GM12865 (cell line): ENCODE data around the gene CD99.

Experiments used
- DNase-seq: peaks from one replicate; pipeline ENCODE4 v3.0.0; 2010; ENCODE audit warnings: low read depth
- H3K4me3 ChIP-seq: 2 replicates; pipeline ENCODE4 v1.5.1; 2011; ENCODE audit warnings: mild to moderate bottlenecking, low read depth, low read length, control low read depth
- TF ChIP-seq, protein P1 (sequence below): IDR thresholded peaks from 2 replicates; pipeline ENCODE4 v1.5.1; 2011; ENCODE audit warnings: low read length, control low read depth, low read depth, inconsistent platforms; ENCODE audit not compliant: insufficient read depth; ENCODE audit errors: missing control alignments

CD99 gene

DNA sequence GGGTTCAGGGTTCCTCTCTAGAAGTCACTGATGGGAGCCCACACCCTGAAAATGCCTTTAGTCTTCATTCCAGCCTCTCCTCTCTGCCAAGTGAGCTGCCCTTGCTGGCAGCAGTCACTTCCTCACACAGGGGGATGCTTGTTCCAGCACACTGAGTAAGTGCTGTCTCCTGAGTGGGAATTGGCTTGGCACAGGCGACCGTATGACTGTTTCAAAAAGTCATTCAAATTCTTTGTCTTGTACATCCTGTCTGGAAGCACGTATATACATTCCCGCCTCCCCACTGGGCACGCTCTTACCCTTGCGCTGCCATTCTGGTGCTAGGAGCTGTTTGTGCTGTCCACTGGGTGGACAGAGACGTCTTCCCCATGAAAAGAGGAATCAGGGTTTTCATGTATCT is 40.2 kb upstream of the CD99 start:
- no peak overlapping the region for H3K4me3 ChIP-seq
- no peak for DNase-seq
- TF ChIP-seq, protein P1, sequence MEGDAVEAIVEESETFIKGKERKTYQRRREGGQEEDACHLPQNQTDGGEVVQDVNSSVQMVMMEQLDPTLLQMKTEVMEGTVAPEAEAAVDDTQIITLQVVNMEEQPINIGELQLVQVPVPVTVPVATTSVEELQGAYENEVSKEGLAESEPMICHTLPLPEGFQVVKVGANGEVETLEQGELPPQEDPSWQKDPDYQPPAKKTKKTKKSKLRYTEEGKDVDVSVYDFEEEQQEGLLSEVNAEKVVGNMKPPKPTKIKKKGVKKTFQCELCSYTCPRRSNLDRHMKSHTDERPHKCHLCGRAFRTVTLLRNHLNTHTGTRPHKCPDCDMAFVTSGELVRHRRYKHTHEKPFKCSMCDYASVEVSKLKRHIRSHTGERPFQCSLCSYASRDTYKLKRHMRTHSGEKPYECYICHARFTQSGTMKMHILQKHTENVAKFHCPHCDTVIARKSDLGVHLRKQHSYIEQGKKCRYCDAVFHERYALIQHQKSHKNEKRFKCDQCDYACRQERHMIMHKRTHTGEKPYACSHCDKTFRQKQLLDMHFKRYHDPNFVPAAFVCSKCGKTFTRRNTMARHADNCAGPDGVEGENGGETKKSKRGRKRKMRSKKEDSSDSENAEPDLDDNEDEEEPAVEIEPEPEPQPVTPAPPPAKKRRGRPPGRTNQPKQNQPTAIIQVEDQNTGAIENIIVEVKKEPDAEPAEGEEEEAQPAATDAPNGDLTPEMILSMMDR = no peak

DNA sequence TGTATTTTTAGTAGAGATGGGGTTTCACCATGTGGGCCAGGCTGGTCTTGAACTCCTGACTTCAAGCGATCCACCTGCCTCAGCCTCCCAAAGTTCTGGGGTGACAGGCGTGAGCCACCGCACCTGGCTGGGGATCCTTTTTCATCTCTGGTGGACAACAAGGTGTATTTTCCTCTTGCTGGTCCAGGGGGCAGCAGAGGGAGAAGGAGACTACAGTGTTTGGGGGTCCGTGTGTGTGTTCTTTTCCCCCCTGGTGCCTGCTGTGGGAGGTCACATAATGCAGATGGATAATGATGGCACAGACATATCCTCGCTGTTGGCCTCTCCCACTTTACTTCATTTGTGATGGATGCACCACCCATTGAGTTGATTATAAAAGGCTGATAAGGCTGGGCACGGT is 39.0 kb upstream of the CD99 start:
- TF ChIP-seq, protein P1 = no peak
- DNase-seq = no peak

DNA sequence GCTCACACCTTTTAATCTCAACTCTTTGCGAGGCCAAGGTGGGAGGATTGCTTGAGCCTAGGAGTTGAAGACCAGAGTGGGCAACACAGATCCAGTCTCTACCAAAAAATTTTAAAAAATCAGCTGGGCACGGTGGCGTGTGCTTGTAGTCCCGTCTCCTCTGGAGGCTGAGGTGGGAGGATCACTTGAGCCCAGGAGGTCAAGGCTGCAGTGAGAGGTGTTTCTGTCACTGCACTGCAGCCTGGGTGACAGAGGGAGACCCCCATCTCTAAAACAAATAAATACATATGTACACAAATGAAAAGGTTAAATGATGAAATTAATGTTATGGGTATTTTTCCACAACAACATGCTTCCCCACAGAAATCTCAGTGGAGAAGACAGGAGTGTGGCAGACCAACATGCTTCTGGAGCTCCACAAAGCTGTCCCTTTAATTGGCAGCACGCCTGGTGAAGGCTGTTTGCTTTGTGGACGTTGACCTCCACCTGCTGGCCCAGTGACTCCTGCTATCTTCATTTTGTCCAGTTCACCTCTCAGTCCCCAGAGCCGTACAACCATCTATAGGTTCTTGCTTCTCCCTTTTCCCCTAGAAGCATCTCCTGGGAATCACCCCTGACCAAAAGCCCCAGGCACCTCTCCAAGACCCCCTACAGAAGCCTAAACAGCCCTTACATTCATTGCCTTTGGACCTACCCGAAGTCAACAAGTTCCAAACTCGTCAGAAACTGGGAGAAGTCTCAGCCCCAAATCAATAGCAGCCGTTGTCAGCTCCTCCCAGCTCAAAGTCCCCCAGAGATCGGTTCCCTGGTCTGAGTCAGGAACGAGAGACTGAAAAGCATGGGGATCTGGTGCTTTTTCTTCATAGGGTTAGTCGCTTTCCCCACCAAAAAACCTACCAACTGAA is 36.4 kb upstream of the CD99 start:
- H3K4me3 ChIP-seq = no peak overlapping the region
- no peak for DNase-seq
- TF ChIP-seq, protein P1 = no peak

More for the DNA sequence above, 39.0 kb upstream of the CD99 start:
- no peak overlapping the region for H3K4me3 ChIP-seq

DNA sequence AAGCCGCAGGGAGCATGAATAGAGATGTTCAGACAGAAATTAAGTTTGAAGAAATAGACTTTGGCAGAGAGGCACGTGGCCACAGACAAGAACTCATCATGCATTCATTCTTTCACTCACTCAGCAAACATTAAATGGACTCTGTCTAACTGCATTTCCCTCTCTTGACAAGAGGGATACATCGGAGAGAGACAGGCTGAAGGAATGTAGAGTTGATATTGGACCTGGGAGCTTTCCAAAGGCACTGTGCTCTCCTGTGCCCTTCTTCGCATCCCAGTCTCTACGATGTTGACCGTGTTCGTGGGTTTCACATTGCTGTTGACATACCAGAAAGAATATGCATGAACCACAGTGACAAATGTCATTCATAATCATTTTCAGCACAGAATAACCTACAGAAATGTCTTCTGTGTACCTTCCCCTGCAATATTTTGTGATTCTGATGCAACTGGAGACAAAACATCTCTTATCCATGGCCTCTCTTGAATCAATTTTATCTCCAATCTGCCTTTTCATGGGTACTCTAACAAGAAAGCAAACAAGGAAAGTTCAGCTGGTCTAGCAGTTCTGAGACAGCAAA is 34.7 kb upstream of the CD99 start:
- no peak for DNase-seq
- H3K4me3 ChIP-seq = no peak overlapping the region
- TF ChIP-seq, protein P1 = no peak

DNA sequence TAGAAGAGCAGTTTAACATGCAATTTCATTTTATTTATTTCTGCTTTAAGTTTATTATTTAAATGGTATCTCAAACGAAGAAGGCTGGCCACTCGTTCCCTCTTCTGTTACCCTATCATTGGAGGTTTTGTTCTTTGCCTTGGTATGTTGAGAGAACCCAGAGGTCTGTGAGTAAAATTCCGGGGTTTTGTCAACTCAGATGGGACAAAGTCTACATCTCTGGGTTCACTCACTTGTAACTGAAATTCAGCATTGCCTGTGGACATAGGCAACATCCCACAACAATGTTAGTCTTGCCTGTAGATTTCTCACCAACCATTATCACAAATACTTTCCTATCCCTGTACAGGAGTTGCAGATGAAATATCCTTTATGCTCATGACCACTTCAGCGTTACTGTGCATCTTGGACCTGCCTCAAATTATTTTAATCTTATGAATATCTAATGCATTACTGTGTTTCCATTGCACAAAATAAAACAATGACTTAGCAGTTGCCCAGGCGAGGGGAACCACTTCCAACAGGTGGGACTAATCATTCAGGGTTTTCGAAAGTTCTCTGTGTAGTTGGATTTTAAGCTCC is 33.5 kb upstream of the CD99 start:
- TF ChIP-seq, protein P1 = no peak
- no peak overlapping the region for H3K4me3 ChIP-seq
- DNase-seq = no peak

DNA sequence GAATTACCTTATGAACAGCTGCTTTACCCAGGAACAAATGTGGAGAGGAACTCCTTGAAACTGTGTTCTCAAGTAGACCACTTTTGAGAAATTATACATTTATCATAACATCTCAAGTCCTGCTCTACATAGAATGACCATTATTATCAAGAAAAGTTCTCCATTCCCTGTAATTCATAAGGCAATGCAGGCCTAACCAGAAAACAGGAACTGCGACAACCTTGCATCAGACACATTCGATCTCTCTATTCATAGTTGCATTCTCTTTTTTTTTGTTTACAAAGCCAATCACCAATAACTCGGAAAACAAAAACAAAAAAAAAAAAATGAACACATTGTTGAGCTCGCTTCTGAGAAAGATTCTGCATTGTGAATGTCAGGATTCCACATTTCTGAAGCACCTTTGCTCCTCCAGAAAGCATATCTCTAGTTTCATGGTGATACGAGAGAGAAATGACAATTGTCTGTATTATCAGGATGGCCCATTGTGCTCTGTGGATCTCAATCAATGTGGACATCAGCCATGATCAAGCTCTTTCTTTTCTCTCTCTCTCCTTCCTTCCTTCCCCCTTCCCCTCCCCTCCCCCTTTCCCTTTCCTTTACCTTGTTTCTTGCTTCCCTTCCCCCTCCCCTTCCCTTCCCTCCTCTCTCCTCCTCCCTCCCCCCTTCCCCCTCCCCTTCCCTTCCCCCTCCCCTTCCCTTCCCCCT is 32.4 kb upstream of the CD99 start:
- no peak for DNase-seq
- TF ChIP-seq, protein P1 = no peak
- no peak overlapping the region for H3K4me3 ChIP-seq
